ENCODE measurements around the gene TNS3. TPM values are rescaled to one million over a fixed set of nuclear protein-coding genes. Genes with fewer than 3 reads are reported as not detected.

TNS3 gene
- total RNA-seq, 1 experiment from 2014 or later: 143 TPM

GRCh38 chr7:47300472-47301104, 281.3 kb downstream of the TNS3 start:
- peaks cover 65% of the 10 kb centered on the region for H3K36me3 ChIP-seq (ENCODE audit: low read depth)
- H3K27ac ChIP-seq: no peak overlapping the region
- TF ChIP-seq EZH2 (IDR thresholded peaks at IDR 0.05; ENCODE audit: low read depth) (no peak), CTCF (conservative IDR thresholded peaks at IDR 0.05) (no peak)
- POLR2A ChIA-PET (ENCODE audit: unreplicated experiment): no interaction called here
- CTCF ChIA-PET: no interaction called here
- intact Hi-C loops (cut with micrococcal nuclease; ENCODE audit: unreplicated experiment): no loop called here
- no peaks in the 10 kb centered on the region for H3K27me3 ChIP-seq (ENCODE audit: insufficient read depth, low read depth)
- no peak for DNase-seq
- peaks cover 27% of the 10 kb centered on the region; the same call in 1 of the 2 replicates for H3F3A ChIP-seq (ENCODE audit: insufficient read depth, low read depth)
- no peaks in the 10 kb centered on the region for H3K9me2 ChIP-seq (ENCODE audit: insufficient read depth)
- H3K9me3 ChIP-seq (ENCODE audit: insufficient read depth, low read depth): no peaks in the 10 kb centered on the region
- H4K20me1 ChIP-seq (ENCODE audit: insufficient read depth): peaks cover 50% of the 10 kb centered on the region
- no peaks in the 10 kb centered on the region for H3K79me2 ChIP-seq (ENCODE audit: low read depth)
- BruUV-seq (replicated peaks): no TSS peak
- H2AFZ ChIP-seq: no peak overlapping the region
- H3K4me2 ChIP-seq: no peak overlapping the region
- H3K4me3 ChIP-seq: no peak overlapping the region
- H3K4me1 ChIP-seq (replicated peaks; ENCODE audit: insufficient read depth): no peaks in the 10 kb centered on the region

DNA sequence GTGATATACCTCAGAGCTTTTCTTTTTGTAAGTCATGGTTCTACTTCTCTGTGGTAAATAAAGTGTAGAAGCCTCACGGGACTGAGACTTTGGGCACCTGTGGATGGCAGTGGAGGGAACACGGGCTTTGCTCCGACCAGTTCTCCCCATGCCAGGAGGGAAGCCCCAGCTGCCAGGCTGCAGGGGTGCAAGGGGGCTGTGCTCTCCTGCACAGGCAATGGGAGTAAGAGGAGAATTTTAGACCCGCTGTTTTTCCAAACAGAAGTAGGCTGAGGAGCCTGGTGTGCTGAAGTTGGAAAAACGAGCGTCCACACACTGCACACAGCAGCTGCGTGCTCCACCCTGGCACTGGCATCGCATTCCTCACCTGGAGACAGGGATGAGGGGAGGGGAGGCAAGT, 282.4 kb downstream of the TNS3 start:
- ChIA-PET CTCF (no interaction called here), POLR2A (ENCODE audit: unreplicated experiment) (no interaction called here)
- no peaks in the 10 kb centered on the region for H3K79me2 ChIP-seq (ENCODE audit: low read depth)
- intact Hi-C loops (cut with micrococcal nuclease; ENCODE audit: unreplicated experiment): no loop called here
- no peaks in the 10 kb centered on the region for H3K9me2 ChIP-seq (ENCODE audit: insufficient read depth)
- no peaks in the 10 kb centered on the region for H3K27me3 ChIP-seq (ENCODE audit: insufficient read depth, low read depth)
- TF ChIP-seq CTCF (conservative IDR thresholded peaks at IDR 0.05): no peak
- no peak for TF ChIP-seq EZH2 (IDR thresholded peaks at IDR 0.05; ENCODE audit: low read depth)
- DNase-seq: no peak
- no peak overlapping the region for H2AFZ ChIP-seq
- H3K9me3 ChIP-seq (ENCODE audit: insufficient read depth, low read depth): no peaks in the 10 kb centered on the region
- peaks cover 74% of the 10 kb centered on the region for H3K36me3 ChIP-seq (ENCODE audit: low read depth)
- H3F3A ChIP-seq (ENCODE audit: insufficient read depth, low read depth): peaks cover 26% of the 10 kb centered on the region; the same call in 1 of the 2 replicates
- peaks cover 39% of the 10 kb centered on the region; the same call in 1 of the 2 replicates for H4K20me1 ChIP-seq (ENCODE audit: insufficient read depth)
- H3K4me3 ChIP-seq: no peak overlapping the region
- no peaks in the 10 kb centered on the region for H3K4me1 ChIP-seq (replicated peaks; ENCODE audit: insufficient read depth)
- no TSS peak for BruUV-seq (replicated peaks)
- no peak overlapping the region for H3K27ac ChIP-seq
- H3K4me2 ChIP-seq: no peak overlapping the region

DNA sequence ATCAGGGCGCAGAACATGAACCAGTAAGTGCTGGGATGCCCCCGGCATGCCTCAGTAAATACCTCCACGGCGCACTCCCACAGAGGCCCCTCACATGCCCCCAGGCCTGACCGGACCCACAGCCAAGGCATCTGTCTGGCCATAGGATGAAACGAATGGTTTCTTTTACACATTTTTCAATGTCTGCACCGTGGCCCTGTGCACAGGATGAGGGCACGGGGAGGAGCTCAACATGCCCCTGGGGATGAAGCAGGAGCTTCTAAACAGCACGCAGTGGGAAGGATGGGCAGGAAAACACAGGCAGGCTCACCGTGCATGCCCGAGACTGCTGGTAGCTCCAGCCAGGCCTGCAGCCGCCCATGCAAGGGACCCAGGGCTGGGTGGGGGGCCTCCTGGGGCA, 283.3 kb downstream of the TNS3 start:
- Histone ChIP-seq H3F3A (ENCODE audit: insufficient read depth, low read depth) (peaks cover 28% of the 10 kb centered on the region; the same call in 1 of the 2 replicates), H3K4me1 (replicated peaks; ENCODE audit: insufficient read depth) (peaks cover under 1% of the 10 kb centered on the region; the same call in 1 of the 2 replicates), H3K9me3 (ENCODE audit: insufficient read depth, low read depth) (no peaks in the 10 kb centered on the region), H3K4me3 (no peak overlapping the region), H2AFZ (no peak overlapping the region), H3K27ac (no peak overlapping the region), H3K36me3 (ENCODE audit: low read depth) (peaks cover 82% of the 10 kb centered on the region), H3K27me3 (ENCODE audit: insufficient read depth, low read depth) (no peaks in the 10 kb centered on the region), H3K79me2 (ENCODE audit: low read depth) (no peaks in the 10 kb centered on the region), H3K9me2 (ENCODE audit: insufficient read depth) (no peaks in the 10 kb centered on the region), H3K4me2 (no peak overlapping the region), H4K20me1 (ENCODE audit: insufficient read depth) (peaks cover 36% of the 10 kb centered on the region; the same call in 1 of the 2 replicates)
- intact Hi-C loops (cut with micrococcal nuclease; ENCODE audit: unreplicated experiment): no loop called here
- POLR2A ChIA-PET (ENCODE audit: unreplicated experiment): interaction anchor here (0.5 kb wide), 1 partner anchor 1634 kb away, joined by 5 read pairs; no protein-coding TSS in a partner anchor
- CTCF ChIA-PET: no interaction called here
- no peak for DNase-seq
- no TSS peak for BruUV-seq (replicated peaks)
- no peak for TF ChIP-seq CTCF (conservative IDR thresholded peaks at IDR 0.05)
- no peak for TF ChIP-seq EZH2 (IDR thresholded peaks at IDR 0.05; ENCODE audit: low read depth)
